Loucy (cell line): ENCODE results near the gene COL23A1.

Experiments used
- EZH2phosphoT487 ChIP-seq: fragments of 200-600 bp; IDR thresholded peaks from 2 replicates; pipeline ENCODE4 v1.6.1; 2018; ENCODE audit warnings: antibody characterized with exemption, mild to moderate bottlenecking, moderate library complexity, borderline replicate concordance
- TF ChIP-seq, protein P1 (sequence below): fragments of 200-600 bp; sonication (generic); conservative IDR thresholded peaks from 2 replicates; pipeline ENCODE4 v1.5.1; 2014; ENCODE audit warnings: mild to moderate bottlenecking, antibody characterized with exemption, low read length

DNA sequence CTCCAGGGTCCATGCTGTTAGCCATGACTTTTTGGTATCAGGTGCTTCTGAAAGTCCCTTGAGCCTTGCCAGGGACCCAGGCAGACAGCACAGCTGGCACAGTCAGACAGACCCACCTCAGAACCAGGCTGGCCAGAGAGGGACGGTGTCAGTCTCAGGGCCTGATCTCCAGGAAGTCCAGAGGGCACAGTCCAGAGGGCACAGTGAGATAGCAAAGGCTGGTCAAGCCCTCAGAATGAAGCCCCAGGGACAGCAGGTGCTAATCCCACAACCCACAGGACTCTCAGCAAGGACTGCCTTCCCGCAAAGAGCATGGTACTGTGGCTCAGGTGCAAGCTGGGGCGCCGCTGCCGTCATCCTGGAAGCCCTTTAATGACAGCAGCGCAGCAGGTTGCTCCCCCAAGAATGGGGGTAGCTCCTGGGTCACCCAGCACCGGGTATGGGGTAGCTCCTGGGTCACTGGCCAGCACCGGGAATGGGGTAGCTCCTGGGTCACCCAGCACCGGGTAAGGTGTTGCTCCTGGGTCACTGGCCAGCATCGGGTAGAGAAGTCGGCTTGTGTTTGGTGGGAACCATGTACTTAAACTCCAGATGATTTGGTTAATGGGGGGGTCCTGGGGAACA is 252.0 kb downstream of the COL23A1 start:
- TF ChIP-seq, protein P1, sequence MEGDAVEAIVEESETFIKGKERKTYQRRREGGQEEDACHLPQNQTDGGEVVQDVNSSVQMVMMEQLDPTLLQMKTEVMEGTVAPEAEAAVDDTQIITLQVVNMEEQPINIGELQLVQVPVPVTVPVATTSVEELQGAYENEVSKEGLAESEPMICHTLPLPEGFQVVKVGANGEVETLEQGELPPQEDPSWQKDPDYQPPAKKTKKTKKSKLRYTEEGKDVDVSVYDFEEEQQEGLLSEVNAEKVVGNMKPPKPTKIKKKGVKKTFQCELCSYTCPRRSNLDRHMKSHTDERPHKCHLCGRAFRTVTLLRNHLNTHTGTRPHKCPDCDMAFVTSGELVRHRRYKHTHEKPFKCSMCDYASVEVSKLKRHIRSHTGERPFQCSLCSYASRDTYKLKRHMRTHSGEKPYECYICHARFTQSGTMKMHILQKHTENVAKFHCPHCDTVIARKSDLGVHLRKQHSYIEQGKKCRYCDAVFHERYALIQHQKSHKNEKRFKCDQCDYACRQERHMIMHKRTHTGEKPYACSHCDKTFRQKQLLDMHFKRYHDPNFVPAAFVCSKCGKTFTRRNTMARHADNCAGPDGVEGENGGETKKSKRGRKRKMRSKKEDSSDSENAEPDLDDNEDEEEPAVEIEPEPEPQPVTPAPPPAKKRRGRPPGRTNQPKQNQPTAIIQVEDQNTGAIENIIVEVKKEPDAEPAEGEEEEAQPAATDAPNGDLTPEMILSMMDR = no peak
- TF ChIP-seq EZH2phosphoT487 = no peak
